Uterus (tissue), 2 donors: ENCODE data around the gene ZKSCAN2.

Experiments
- CTCF ChIP-seq, 4 experiments: fragments of 200-600 bp in 2 of 4; fragments of 450-650 bp in 2 of 4; sonication (generic) in 2 of 4; IDR thresholded peaks; one replicate each; pipeline ENCODE4 v1.5.1; 2016 to 2019; ENCODE audit warnings: antibody characterized with exemption in 4 of 4, mild to moderate bottlenecking in 2 of 4, moderate library complexity in 1 of 4
- POLR2A ChIP-seq, 2 donors: fragments of 450-650 bp; IDR thresholded peaks; one replicate each; pipeline ENCODE4 v1.6.1; 2016; ENCODE audit warnings: antibody characterized with exemption in 2 of 2, mild to moderate bottlenecking in 1 of 2, moderate library complexity in 1 of 2

GRCh38 chr16:25270577-25270976 is 12.9 kb upstream of the ZKSCAN2 start:
- no peak for TF ChIP-seq CTCF (IDR thresholded peaks at IDR 0.05)
- TF ChIP-seq POLR2A (IDR thresholded peaks at IDR 0.05), result no peak
